GM18511 (cell line): ENCODE data around the gene MAP3K9.

Source experiments
- ATAC-seq: cut with Tn5 transposase; IDR thresholded peaks from one replicate; pipeline ENCODE4 v1.9.1; 2021; ENCODE audit warnings: mild to moderate bottlenecking, moderate library complexity; ENCODE audit not compliant: unreplicated experiment

Gene MAP3K9

DNA sequence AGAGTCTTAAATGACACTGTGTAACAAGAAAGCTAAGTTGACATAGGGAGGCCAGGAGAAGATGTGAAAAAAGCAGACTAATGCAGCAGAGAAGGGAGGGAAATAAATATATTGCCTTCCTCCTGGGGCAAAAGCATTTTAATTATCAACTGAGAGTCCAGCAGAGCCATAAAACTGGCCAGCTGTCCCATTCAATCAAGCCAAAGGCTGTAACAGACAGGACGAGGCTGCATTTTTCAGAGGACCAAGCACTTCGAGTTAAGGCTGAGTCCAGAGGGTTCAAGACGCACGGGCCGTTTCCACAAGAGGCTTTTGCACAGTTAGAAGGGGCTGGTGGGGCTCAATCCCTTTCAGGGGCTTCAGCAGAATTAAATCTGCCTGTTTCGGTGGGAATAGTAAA lies 20.4 kb downstream of the MAP3K9 start:
- ATAC-seq: no peak

DNA sequence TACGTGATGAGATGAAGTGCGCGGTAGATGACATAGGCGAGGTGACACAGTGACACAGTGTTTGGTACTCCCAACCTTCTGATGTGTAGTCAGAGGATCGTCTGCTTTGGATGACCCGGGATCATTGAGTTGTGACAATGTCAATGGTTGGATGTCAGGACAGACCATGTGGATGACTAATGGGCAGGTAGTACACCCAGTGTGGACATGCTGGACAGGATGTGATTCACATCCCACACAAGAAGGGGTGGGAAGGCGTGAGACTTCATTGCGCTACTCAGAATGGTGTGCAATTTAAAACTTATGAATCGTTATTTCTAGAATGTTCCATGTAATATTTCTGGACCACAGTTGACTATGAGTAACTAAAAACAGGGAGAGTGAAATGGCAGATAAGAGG lies 23.8 kb downstream of the MAP3K9 start:
- no peak for ATAC-seq

DNA sequence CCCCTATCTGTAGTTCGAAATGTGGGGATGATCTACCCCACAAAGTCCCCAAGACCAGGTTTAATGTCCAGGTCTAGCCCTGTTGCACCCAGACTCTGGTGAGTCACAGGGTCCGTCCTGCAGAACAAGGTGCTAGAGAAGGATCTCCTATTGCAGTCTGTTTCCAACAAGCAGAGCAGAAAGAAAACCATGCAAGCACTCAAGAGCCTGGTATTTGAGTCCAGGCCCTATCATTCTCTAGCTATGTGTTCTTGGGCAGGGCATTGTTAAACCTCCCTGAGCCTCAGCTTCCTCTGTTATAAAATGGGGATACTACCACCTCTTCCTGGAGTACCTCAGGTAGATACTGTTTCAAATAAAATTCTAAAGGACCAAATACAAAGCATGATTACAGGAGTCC lies 24.4 kb downstream of the MAP3K9 start:
- ATAC-seq: no peak

DNA sequence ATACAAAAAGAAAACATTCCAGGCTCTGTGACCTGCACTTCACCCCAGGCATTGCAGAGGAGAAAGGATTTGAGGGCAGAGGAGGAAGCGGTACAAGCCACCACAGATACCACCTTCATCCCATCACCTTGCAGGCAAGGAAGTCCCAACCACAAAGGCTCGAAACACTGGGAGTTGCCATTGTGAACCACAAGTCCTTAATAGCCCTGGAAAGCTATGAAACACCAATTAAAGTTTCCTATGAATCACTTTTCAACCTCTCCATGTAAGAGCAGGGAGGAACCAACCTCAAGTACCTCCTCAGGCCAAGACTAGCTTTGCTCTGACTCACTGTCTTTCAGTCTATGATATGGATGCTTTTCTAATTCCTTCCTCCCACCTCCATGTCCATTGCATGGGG lies 27.0 kb downstream of the MAP3K9 start:
- ATAC-seq: no peak

DNA sequence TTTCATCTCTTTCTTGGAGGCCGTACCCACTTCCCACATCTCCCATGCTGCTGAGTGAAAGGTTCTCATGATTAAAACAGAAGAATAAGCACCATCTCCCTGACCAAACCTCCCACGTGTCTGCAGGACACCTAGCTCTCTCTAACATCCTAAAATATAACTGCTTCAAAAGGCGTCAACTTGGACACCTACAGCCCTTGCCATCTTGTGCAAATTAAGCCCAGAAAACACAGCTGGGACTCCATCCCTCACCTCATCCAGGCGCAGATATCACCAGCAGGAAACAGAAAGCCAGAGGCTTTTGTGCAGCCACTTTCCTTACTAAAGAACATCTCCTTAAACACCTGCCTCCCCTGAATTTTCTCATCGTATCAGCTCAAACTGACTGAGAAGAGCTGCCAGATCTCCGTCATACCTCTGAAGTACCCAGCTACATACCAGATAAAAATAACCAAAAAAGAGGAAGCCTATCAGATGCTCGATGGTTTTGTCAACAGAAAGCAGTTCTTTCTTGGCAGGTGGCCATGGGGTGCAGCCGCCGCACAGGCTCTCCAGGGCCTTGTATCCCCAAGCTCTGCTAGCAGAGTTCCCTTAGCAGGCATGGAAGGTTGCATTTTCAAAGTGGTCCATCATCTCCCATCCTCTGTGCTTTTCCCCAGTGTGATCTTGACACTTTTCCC lies 28.8 kb downstream of the MAP3K9 start:
- peak; percentile 86 for ATAC-seq

DNA sequence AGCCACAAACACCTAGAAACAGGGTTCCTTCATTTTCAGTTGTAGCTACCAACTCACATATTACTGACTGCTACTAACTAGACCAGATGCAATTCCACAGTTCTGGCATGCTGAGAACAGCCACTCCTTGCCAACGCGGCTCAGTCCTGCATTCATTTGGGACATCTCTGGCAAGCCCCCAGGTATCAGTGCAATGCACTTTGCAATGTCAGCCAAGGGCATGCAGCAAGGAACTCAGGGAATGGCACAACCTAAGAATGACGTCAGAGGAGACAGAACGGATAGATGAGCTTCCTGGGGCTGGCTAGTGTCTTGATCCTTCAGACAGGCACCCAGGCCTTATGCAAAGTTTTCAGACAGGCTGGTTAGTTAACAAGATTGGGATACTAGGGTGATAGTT lies 29.6 kb downstream of the MAP3K9 start:
- ATAC-seq: no peak

DNA sequence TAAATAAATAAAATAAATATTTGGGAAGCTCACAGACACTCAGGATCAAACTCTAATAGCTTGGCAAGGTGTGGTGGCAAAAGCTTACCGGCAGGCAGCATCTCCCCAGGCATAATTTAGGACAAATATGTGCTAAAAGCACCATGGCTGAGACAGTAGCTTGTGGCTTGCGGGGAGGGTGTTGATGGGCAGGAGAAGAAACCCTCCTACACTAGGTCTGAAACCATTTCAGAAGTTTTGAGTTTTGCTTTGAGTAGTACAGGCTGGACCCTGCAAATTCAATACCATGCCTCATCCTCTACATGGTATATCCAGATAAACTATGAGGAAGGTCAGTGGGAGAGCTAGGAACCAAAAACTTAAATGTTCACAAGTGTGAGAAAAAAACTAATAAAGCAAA lies 33.1 kb downstream of the MAP3K9 start:
- peak; percentile 73 for ATAC-seq

DNA sequence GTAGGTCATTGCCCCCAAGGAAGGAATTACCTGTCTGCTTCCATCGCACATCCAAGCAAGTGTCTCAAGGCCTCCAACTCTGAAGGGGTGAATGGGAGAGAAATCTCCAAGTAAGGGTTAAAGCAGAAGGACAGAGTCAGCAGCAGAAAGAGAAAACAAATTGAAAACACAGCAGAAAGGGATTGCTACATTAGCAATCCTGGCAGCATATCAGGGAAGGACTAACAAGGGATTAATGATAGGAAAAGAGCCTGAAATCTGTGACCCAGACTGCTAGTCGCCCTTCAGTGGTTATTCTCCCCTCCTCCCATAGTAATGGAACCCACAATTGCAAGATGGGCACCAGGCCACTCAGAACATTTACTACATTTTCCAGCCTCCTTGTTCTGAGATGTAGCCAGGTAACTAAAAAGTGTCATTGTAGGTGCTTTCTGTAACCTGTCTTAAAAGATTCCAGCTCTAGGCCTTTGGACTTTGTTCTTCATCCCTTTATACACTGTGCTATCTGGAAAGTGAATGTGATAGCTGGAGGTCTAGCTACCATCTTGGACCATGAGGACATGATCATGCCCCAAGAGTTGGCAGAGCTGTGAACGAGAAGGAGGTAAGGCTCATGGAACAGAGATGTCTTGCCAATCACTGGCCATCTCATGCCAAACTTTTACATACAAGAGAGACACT lies 36.0 kb downstream of the MAP3K9 start:
- no peak for ATAC-seq

DNA sequence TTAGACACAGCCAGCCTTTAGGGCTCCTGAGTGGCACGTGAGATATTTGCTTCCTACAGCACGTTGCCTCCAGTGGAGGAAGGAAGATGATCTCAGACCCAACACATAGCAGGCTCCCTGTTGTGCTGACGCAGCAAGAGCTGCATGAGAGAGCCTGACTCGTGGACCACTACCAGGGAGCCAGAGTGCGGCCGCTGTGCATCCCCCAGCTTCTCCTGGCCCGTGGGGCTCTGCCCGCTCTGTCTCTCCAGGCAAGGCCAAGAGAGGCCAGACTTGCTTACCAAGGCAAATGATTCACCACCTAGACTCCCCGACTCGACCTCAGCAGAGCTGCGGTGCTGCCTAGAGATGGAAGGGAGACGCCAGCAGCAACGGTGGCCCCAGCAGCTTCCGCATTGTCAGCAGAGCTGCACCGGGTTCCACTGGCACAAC lies 37.5 kb downstream of the MAP3K9 start:
- no peak for ATAC-seq

DNA sequence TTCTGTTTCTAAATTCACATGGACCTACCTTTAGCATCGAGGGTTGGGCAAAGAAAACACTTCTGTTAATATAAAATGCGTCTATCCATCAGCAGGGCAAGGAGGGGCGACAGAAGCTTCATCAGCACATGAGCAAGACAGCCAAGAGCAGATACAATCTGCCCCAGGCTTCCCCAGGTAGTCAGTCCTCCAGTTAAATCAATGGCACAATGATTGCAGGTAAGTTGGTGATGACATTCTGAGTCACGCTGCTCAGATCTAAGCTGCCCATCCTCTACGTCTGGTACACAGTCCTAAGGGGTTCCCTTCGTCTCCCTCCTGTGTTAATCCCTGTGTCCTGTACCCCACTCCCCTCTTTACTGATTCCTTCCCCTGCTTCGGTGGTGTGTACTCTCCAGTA lies 38.8 kb downstream of the MAP3K9 start:
- no peak for ATAC-seq

DNA sequence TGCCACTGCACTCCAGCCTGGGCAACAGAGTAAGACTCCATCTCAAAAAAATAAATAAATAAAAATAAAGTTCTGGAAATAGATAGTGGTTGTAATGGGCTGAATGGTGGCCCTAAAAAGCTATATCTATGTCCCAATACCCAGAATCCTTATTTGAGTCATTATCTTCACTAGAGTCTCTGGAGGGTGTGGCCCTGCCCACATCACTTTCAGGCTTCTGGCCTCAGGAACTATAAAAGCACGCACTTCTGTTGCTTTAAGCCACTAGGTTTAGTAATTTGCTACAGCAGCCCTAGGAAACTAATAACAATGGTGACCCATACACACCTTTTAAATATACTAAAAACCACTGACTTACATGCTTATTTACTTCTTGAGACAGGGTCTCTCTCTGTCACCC lies 49.9 kb downstream of the MAP3K9 start:
- no peak for ATAC-seq

DNA sequence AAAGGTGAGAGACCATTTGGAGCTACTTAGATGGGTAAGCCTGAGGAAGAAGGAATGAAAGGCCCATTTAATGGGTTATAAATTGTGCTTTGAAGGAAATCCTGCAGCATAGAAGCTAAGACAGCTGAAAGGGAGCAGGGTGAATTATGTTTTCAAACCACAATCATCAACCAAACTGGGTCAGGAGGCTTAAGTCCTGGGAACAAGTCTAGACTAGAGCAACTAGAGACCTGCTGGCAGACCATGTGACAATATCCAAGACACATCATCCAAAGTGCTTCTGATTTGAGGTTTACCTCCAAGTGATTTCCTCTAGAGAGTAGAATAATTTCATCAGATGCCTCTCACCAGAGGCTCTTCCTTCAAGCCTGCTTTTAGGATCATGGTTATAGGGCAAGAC lies 53.7 kb downstream of the MAP3K9 start:
- ATAC-seq: no peak

DNA sequence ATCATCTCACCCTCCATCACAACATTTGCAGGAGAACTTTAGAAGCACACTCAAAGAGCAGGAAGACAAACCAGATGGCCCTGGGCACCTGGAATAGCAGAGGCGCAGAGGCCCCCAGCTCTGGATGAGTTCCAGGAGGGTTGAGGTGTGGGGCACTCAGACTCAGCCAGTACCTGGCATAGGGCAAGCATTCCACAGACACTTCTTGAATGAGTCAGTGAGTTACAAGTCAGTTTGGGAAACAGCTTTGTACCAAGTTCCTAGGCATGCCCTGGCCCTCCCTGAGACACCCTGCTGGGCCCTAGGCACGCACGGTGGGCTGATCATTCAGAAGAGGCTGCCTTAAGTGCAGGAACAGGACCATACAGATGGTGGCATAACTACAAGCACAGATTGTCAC lies 54.3 kb downstream of the MAP3K9 start:
- ATAC-seq: no peak

DNA sequence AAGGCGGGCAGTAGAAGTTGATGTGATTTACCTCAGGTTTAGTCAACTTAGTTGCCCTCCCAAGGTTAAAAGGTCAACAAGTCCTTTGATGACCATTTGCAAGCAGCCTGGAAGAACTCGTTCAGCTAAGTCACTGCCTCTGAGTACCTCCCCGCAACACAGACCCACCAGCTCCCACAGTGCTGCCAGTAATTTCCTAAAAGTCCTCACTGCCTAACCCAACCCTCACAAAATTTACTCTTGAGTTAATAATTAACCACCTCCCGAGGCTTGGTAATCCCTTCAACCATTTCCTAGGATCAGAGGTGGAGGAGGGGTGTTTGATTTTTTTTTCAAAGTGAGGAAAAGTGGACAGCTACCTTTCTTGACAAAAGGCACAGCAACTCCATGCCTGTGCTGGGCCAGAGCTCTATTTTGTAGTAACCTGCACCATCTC lies 55.8 kb downstream of the MAP3K9 start:
- ATAC-seq: no peak

DNA sequence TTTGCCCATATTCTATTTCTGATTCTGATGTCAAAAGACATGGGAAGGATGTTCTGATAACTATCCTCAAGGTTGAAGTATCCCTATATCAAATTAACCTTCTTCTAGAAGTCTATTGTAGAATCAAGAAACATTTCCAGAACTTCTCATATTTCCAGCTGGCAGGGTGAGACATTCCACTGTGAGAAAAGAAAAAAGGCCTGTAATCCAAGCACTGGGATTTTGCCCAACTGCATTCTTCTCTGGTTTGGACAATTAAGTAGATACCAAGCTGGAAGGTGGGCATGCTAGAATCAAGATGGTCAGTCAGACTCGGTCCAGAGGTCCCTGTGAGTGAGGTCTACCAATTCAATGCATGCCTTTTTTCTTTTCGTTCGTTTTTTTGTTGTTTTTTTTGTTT lies 60.9 kb downstream of the MAP3K9 start:
- ATAC-seq: no peak

DNA sequence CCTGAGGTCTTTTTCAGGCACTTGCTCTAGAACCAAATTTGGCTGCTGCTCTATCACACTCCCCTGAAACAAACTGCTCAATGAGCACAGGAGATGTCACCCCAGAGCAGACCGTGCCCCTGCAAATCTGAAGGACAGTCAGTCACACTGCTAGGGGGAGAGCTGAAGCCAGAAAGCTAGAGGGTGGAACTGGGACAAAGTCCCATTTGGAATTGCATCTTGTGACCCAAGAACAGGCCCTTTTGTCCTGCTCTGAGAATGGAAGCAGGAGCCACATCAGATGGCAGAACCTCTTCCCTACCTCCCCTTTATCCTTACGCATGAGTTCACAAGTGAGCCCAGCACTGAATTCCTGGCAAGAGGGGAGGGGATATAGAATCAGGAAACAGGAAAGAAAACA lies 64.7 kb downstream of the MAP3K9 start:
- no peak for ATAC-seq

DNA sequence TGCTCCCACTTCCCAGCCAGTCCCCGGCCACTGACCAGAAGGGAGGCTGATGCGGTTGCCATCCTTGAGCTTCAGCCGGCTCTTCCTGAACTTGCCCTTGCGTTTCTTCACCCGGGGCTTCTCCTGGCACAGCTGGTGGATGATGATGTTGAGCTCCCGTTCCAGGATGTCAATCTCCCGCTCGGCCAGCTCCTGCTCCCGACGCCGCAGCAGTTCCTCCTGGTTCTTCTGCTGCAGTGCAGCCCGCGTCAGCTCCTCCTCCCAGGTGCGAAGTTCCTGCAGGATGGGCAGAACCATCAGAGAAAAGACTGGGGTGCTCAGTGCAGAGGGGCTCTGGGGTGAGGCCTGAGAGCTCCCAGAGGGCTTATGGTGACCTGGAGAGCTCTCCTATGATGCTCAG lies 67.0 kb downstream of the MAP3K9 start:
- ATAC-seq: no peak

DNA sequence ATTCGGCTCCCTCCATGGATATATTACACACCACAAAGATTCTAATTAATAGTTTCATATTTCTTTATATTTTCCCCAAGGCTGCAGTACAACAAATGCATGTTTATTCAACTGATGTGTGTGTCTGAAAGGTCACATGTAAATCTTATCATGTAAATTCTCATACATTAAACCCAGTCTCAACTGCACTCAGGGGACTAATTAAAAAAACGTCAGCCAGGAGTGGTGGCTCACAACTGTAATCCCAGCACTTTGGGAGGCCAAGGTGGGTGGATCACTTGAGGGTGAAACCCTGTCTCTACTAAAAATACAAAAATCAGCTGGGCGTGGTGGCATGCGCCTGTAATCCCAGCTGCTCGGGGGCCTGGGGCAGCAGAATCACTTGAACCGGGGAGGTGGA lies 67.8 kb downstream of the MAP3K9 start:
- no peak for ATAC-seq

DNA sequence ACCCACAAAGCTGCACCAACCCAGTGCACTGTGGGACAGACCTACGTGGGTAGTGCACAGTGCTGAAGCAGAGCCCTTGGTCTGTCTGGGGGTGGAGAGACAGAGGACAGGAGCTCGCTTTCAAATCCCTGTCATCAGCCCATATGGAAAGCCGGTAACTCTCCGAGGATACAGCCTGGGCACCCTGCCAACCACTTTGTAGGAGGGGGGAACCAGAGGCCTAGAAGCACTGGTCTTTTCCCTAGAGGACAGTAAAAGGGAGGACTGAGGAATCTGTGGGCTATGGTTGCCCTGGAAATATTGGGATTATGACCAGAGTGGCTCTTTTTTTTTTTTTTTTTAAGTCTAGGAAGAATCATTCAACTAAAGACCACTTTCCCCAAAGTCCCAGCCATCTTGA lies 74.3 kb downstream of the MAP3K9 start:
- no peak for ATAC-seq

DNA sequence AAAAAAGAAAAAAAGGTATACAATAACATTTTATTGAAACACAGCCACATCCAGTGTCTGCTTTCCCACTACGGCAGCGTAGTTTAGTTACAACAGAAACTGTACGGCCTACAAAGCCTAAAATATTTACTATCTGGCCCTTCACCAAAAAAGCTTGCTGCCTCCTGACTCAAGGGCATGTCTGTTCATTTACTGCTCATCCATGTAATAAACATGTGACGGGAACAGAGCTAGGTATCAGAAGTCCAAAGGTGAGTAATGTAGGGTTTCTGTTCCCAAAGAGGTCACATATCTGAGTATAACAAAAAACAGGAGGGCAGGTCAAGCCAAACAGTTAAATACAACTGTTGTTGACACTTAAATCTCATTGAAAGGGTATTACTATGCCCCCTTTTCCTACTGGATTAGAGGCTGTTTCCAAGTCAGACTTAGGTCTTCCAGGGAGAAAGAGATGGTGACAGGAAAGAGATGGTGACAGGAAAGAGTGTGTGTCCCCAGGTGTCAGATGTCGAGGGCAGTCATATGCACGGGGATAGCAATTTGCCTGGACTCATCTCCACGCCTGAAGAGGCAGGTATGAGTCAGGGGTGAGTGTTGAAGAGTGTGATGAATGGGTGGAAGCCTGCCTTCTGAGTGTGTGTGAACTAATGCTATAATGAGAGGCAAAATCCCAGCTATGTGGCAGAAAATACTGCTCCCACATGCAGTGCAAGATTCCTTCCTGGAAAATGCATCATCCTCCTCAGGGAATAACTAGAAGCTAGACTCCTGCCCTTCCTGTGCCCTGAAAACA lies 77.7 kb downstream of the MAP3K9 start:
- ATAC-seq: no peak

DNA sequence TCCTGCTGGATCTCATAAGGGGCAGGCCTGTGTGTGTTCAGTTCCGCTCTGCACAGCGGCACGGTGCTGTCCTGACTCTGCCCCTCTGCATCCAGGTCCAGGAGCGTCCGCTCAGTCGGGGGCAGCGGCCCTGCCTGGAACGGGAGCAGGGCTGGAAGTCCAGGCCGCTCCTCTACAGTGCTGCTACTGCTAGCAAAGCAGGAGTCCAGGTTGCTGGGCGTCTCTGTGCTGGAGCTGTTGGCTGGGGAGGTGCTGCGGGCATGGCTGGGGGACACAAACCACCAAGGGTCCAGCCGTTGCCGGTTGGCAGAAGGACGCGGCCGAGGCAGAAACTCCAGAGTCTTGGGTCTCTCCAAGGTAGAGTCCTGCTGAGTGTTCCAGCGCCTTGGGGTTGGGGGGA lies 78.9 kb downstream of the MAP3K9 start:
- ATAC-seq: no peak
